ENCODE data around the gene RAD23B.
"Not testable (repeated sequence)": the region's sequence is repeated elsewhere in the genome, so short reads cannot be mapped to it uniquely, and the experiment has no call there.

The RAD23B gene

GRCh38 chr9:107249665-107250285 is 33.3 kb upstream of the RAD23B start:
- no peaks in the 10 kb centered on the region for H3K36me3 ChIP-seq (ENCODE audit: control insufficient read depth, insufficient read depth, low read length)
- H3K4me3 ChIP-seq (ENCODE audit: low read depth, low read length): no peak overlapping the region
- H3K9me3 ChIP-seq (ENCODE audit: control insufficient read depth, insufficient read depth, low read length): no peaks in the 10 kb centered on the region
- no peak overlapping the region for H3K9ac ChIP-seq (ENCODE audit: low read depth, low read length)
- H3K27me3 ChIP-seq (ENCODE audit: control insufficient read depth, insufficient read depth, low read length): no peaks in the 10 kb centered on the region
- peaks cover 3% of the 10 kb centered on the region for H3K4me1 ChIP-seq (ENCODE audit: control insufficient read depth, insufficient read depth, low read length)

GRCh38 chr9:107251756-107252322 is 31.2 kb upstream of the RAD23B start:
- Histone ChIP-seq H3K36me3 (ENCODE audit: control insufficient read depth, insufficient read depth, low read length) (no peaks in the 10 kb centered on the region), H3K4me1 (ENCODE audit: control insufficient read depth, insufficient read depth, low read length) (peaks cover 3% of the 10 kb centered on the region), H3K9me3 (ENCODE audit: control insufficient read depth, insufficient read depth, low read length) (no peaks in the 10 kb centered on the region), H3K9ac (ENCODE audit: low read depth, low read length) (no peak overlapping the region), H3K27me3 (ENCODE audit: control insufficient read depth, insufficient read depth, low read length) (no peaks in the 10 kb centered on the region), H3K4me3 (ENCODE audit: low read depth, low read length) (no peak overlapping the region)

- Histone ChIP-seq H3K27me3 (ENCODE audit: control insufficient read depth, insufficient read depth, low read length) (no peaks in the 10 kb centered on the region), H3K4me3 (ENCODE audit: low read depth, low read length) (no peak overlapping the region), H3K36me3 (ENCODE audit: control insufficient read depth, insufficient read depth, low read length) (no peaks in the 10 kb centered on the region), H3K9ac (ENCODE audit: low read depth, low read length) (no peak overlapping the region), H3K4me1 (ENCODE audit: control insufficient read depth, insufficient read depth, low read length) (no peaks in the 10 kb centered on the region), H3K9me3 (ENCODE audit: control insufficient read depth, insufficient read depth, low read length) (no peaks in the 10 kb centered on the region)
Measured at GRCh38 chr9:107258919-107259318, 24.2 kb upstream of the RAD23B start.

GRCh38 chr9:107259751-107260313 is 23.2 kb upstream of the RAD23B start:
- H3K36me3 ChIP-seq (ENCODE audit: control insufficient read depth, insufficient read depth, low read length); H3K9me3 ChIP-seq (ENCODE audit: control insufficient read depth, insufficient read depth, low read length); H3K27me3 ChIP-seq (ENCODE audit: control insufficient read depth, insufficient read depth, low read length); H3K4me3 ChIP-seq (ENCODE audit: low read depth, low read length); H3K9ac ChIP-seq (ENCODE audit: low read depth, low read length); H3K4me1 ChIP-seq (ENCODE audit: control insufficient read depth, insufficient read depth, low read length): not testable (repeated sequence)

- Histone ChIP-seq H3K27me3 (ENCODE audit: control insufficient read depth, insufficient read depth, low read length) (no peaks in the 10 kb centered on the region), H3K36me3 (ENCODE audit: control insufficient read depth, insufficient read depth, low read length) (no peaks in the 10 kb centered on the region), H3K9me3 (ENCODE audit: control insufficient read depth, insufficient read depth, low read length) (no peaks in the 10 kb centered on the region), H3K4me3 (ENCODE audit: low read depth, low read length) (no peak overlapping the region), H3K9ac (ENCODE audit: low read depth, low read length) (no peak overlapping the region), H3K4me1 (ENCODE audit: control insufficient read depth, insufficient read depth, low read length) (no peaks in the 10 kb centered on the region)
Measured at GRCh38 chr9:107260437-107261081, 22.5 kb upstream of the RAD23B start.

GRCh38 chr9:107261106-107261505 is 22.0 kb upstream of the RAD23B start:
- Histone ChIP-seq H3K4me1 (ENCODE audit: control insufficient read depth, insufficient read depth, low read length) (no peaks in the 10 kb centered on the region), H3K9me3 (ENCODE audit: control insufficient read depth, insufficient read depth, low read length) (no peaks in the 10 kb centered on the region), H3K36me3 (ENCODE audit: control insufficient read depth, insufficient read depth, low read length) (no peaks in the 10 kb centered on the region), H3K4me3 (ENCODE audit: low read depth, low read length) (no peak overlapping the region), H3K27me3 (ENCODE audit: control insufficient read depth, insufficient read depth, low read length) (no peaks in the 10 kb centered on the region), H3K9ac (ENCODE audit: low read depth, low read length) (no peak overlapping the region)

GRCh38 chr9:107263289-107263688 is 19.8 kb upstream of the RAD23B start:
- no peaks in the 10 kb centered on the region for H3K9me3 ChIP-seq (ENCODE audit: control insufficient read depth, insufficient read depth, low read length)
- H3K36me3 ChIP-seq (ENCODE audit: control insufficient read depth, insufficient read depth, low read length): no peaks in the 10 kb centered on the region
- H3K27me3 ChIP-seq (ENCODE audit: control insufficient read depth, insufficient read depth, low read length): no peaks in the 10 kb centered on the region
- H3K4me1 ChIP-seq (ENCODE audit: control insufficient read depth, insufficient read depth, low read length): no peaks in the 10 kb centered on the region
- H3K9ac ChIP-seq (ENCODE audit: low read depth, low read length): no peak overlapping the region
- H3K4me3 ChIP-seq (ENCODE audit: low read depth, low read length): no peak overlapping the region

- Histone ChIP-seq H3K9ac (ENCODE audit: low read depth, low read length) (no peak overlapping the region), H3K27me3 (ENCODE audit: control insufficient read depth, insufficient read depth, low read length) (no peaks in the 10 kb centered on the region), H3K4me1 (ENCODE audit: control insufficient read depth, insufficient read depth, low read length) (no peaks in the 10 kb centered on the region), H3K9me3 (ENCODE audit: control insufficient read depth, insufficient read depth, low read length) (no peaks in the 10 kb centered on the region), H3K36me3 (ENCODE audit: control insufficient read depth, insufficient read depth, low read length) (no peaks in the 10 kb centered on the region), H3K4me3 (ENCODE audit: low read depth, low read length) (no peak overlapping the region)
Measured at GRCh38 chr9:107266624-107267368, 16.3 kb upstream of the RAD23B start.

- no peaks in the 10 kb centered on the region for H3K9me3 ChIP-seq (ENCODE audit: control insufficient read depth, insufficient read depth, low read length)
- no peaks in the 10 kb centered on the region for H3K27me3 ChIP-seq (ENCODE audit: control insufficient read depth, insufficient read depth, low read length)
- H3K36me3 ChIP-seq (ENCODE audit: control insufficient read depth, insufficient read depth, low read length): no peaks in the 10 kb centered on the region
- H3K4me1 ChIP-seq (ENCODE audit: control insufficient read depth, insufficient read depth, low read length): no peaks in the 10 kb centered on the region
- no peak overlapping the region for H3K4me3 ChIP-seq (ENCODE audit: low read depth, low read length)
- no peak overlapping the region for H3K9ac ChIP-seq (ENCODE audit: low read depth, low read length)
Measured at GRCh38 chr9:107268560-107268959, 14.5 kb upstream of the RAD23B start.

GRCh38 chr9:107269254-107269653 is 13.8 kb upstream of the RAD23B start:
- H3K4me1 ChIP-seq (ENCODE audit: control insufficient read depth, insufficient read depth, low read length): peaks cover 3% of the 10 kb centered on the region
- H3K9ac ChIP-seq (ENCODE audit: low read depth, low read length): no peak overlapping the region
- H3K4me3 ChIP-seq (ENCODE audit: low read depth, low read length): no peak overlapping the region
- no peaks in the 10 kb centered on the region for H3K36me3 ChIP-seq (ENCODE audit: control insufficient read depth, insufficient read depth, low read length)
- H3K9me3 ChIP-seq (ENCODE audit: control insufficient read depth, insufficient read depth, low read length): no peaks in the 10 kb centered on the region
- no peaks in the 10 kb centered on the region for H3K27me3 ChIP-seq (ENCODE audit: control insufficient read depth, insufficient read depth, low read length)

- no peaks in the 10 kb centered on the region for H3K27me3 ChIP-seq (ENCODE audit: control insufficient read depth, insufficient read depth, low read length)
- H3K4me1 ChIP-seq (ENCODE audit: control insufficient read depth, insufficient read depth, low read length): peaks cover 3% of the 10 kb centered on the region
- H3K9ac ChIP-seq (ENCODE audit: low read depth, low read length): no peak overlapping the region
- no peaks in the 10 kb centered on the region for H3K36me3 ChIP-seq (ENCODE audit: control insufficient read depth, insufficient read depth, low read length)
- H3K9me3 ChIP-seq (ENCODE audit: control insufficient read depth, insufficient read depth, low read length): no peaks in the 10 kb centered on the region
- H3K4me3 ChIP-seq (ENCODE audit: low read depth, low read length): no peak overlapping the region
Measured at GRCh38 chr9:107269681-107270080, 13.4 kb upstream of the RAD23B start.
